GM19023 (cell line): Measurements from ENCODE around the gene EPHA1.
"Not testable (repeated sequence)": the region's sequence is repeated elsewhere in the genome, so short reads cannot be mapped to it uniquely, and the experiment has no call there.

Experiments
- ATAC-seq: cut with Tn5 transposase; IDR thresholded peaks from one replicate; pipeline ENCODE4 v1.9.1; 2021; ENCODE audit warnings: mild to moderate bottlenecking, moderate library complexity; ENCODE audit not compliant: unreplicated experiment

The EPHA1 gene

GRCh38 chr7:143405173-143406001, 3.3 kb downstream of the EPHA1 start:
- no peak for ATAC-seq

GRCh38 chr7:143402233-143402632, 6.4 kb downstream of the EPHA1 start:
- ATAC-seq = not testable (repeated sequence)

GRCh38 chr7:143401265-143401664, 7.4 kb downstream of the EPHA1 start:
- ATAC-seq = no peak

- ATAC-seq = no peak
Observed at GRCh38 chr7:143399642-143400041, 9.0 kb downstream of the EPHA1 start.

- ATAC-seq = no peak
Observed at GRCh38 chr7:143399151-143399550, 9.5 kb downstream of the EPHA1 start.

- no peak for ATAC-seq
Observed at GRCh38 chr7:143398616-143399015, 10.0 kb downstream of the EPHA1 start.

GRCh38 chr7:143397710-143398530, 10.7 kb downstream of the EPHA1 start:
- ATAC-seq = no peak

- ATAC-seq = no peak
Observed at GRCh38 chr7:143396625-143397556, 11.8 kb downstream of the EPHA1 start.

GRCh38 chr7:143396182-143396581, 12.5 kb downstream of the EPHA1 start:
- no peak for ATAC-seq

- ATAC-seq = no peak
Observed at GRCh38 chr7:143395187-143396149, 13.2 kb downstream of the EPHA1 start.

- ATAC-seq = no peak
Observed at GRCh38 chr7:143394777-143395176, 13.9 kb downstream of the EPHA1 start.

- ATAC-seq = no peak
Observed at GRCh38 chr7:143394068-143394467, 14.6 kb downstream of the EPHA1 start.

GRCh38 chr7:143393267-143394041, 15.2 kb downstream of the EPHA1 start:
- no peak for ATAC-seq

- ATAC-seq = no peak
Observed at GRCh38 chr7:143392875-143393266, 15.8 kb downstream of the EPHA1 start.

- not testable (repeated sequence) for ATAC-seq
Observed at GRCh38 chr7:143392427-143392826, 16.2 kb downstream of the EPHA1 start.

- no peak for ATAC-seq
Observed at GRCh38 chr7:143391462-143392404, 16.9 kb downstream of the EPHA1 start.

GRCh38 chr7:143390773-143391317, 17.8 kb downstream of the EPHA1 start:
- ATAC-seq = no peak
